Pancreas (tissue), 10 donors: ENCODE data around the gene DDIT4. TPM values are rescaled to one million over a fixed set of nuclear protein-coding genes. Genes with fewer than 3 reads are reported as not detected.

Experiments used
- ATAC-seq, 4 donors: fragments of 200-7000 bp; cut with Tn5 transposase; one replicate each; pipeline versions ENCODE4 v1.8.0 to v1.9.1; 2020; ENCODE audit warnings: mild to moderate bottlenecking in 4 of 4, moderate library complexity in 4 of 4
- DNase-seq, 6 donors: peaks; one replicate each; pipeline ENCODE4 v3.0.0-alpha.2; 2020
- FAIRE-seq: peaks from 2 replicates; lab custom pipeline; 2012; peaks lifted over from hg19 to GRCh38; lab: Jason Lieb, UNC
- H3K27ac ChIP-seq, 4 donors: fragments of 200-600 bp; sonication (generic); 1 replicate in 3 of 4; 2 replicates in 1 of 4; pipeline versions ENCODE4 v1.5.0 to v1.8.0; 2020
- H3K27me3 ChIP-seq, 4 donors: fragments of 200-600 bp; one replicate each; pipeline ENCODE4 v1.8.0; 2021
- H3K36me3 ChIP-seq, 3 donors: fragments of 200-600 bp; sonication (generic) in 1 of 3; one replicate each; pipeline versions ENCODE4 v1.5.0 to v1.8.0; 2020 to 2021
- H3K4me1 ChIP-seq, 3 donors: fragments of 200-600 bp; one replicate each; pipeline ENCODE4 v1.8.0; 2021
- H3K4me3 ChIP-seq, 4 donors: fragments of 200-600 bp; sonication (generic) in 2 of 4; one replicate each; pipeline versions ENCODE4 v1.5.0 to v1.8.0; 2020 to 2021
- H3K9me3 ChIP-seq, 4 donors: fragments of 200-600 bp; one replicate each; pipeline ENCODE4 v1.8.0; 2021
- CTCF ChIP-seq, 4 donors: fragments of 200-600 bp; sonication (generic) in 3 of 4; IDR thresholded peaks; one replicate each; pipeline versions ENCODE4 v1.5.0 to v1.8.0; 2021; ENCODE audit warnings: antibody characterized with exemption in 4 of 4
- WGBS, 2 donors: extraction: QIAGEN DNeasy Blood & Tissue Kit; methylation state at CpG; one replicate each; pipeline ENCODE4 v1.1.7; 2013; 5-methylcytosine and 5-hydroxymethylcytosine counted together
- intact Hi-C, 3 donors: fragments of 100-400 bp; cut with DNase I; formaldehyde crosslinking; loops; one replicate each; pipeline versions ENCODE4 v1.11.1 to v1.14.2; 2022
- polyA plus RNA-seq, 2 donors: library from polyadenylated mRNA; stranded (reverse); fragments of 200-250 nt; gene quantifications; one replicate each; pipeline ENCODE4 v1.2.3, GENCODE V29; 2013
- total RNA-seq, 6 donors: library from RNA; stranded (reverse); fragmentation: NEBNext Ultra II Directional in 4 of 6; extraction: Animal tissue kit (Norgen Biotek cat#: 25700) in 4 of 6; gene quantifications; one replicate each; pipeline versions ENCODE4 v1.2.1 to v1.2.4, GENCODE V29; 2021 to 2023
- donor health status: healthy with polysubstance abuse.
- donor health status: DM: no; HTN: no; CAD: no; lungs with moderate emphysema.
- donor health status: DM: no; HTN: no; CAD: no.
- donor health status: control.
- donor health status: control.
- donor health status: Bipolar disorder and iron deficiency.
- donor health status: DM: yes; HTN: yes; CAD: no.
- donor health status: DM: no; HTN: no; CAD: no.
- donor health status: DM: no; HTN: no; CAD: no.
- donor health status: DM: yes; HTN: yes; CAD: no.

The DDIT4 gene
- total and polyA plus RNA-seq, 8 donors, result 61.6 to 1,144 (median 215) TPM

- intact Hi-C loops, result loop anchor here in 1 of 3 donors (10.0 kb wide), 1 partner anchor 98 kb away; no protein-coding TSS in a partner anchor
- no peak for TF ChIP-seq CTCF (IDR thresholded peaks at IDR 0.05)
- Histone ChIP-seq H3K4me1 (peaks cover 32 to 47% (median 46%) of the 10 kb centered on the region in 3 donors), H3K4me3 (no peak overlapping the region), H3K27ac (no peak overlapping the region), H3K36me3 (no peaks in the 10 kb centered on the region), H3K9me3 (no peaks in the 10 kb centered on the region), H3K27me3 (no peaks in the 10 kb centered on the region)
- FAIRE-seq, result no peak
- WGBS, 2 donors, result 93 to 97% methylated on average over 9 to 10 of the region's 10 CpGs
- ATAC-seq, result no peak
- no peak for DNase-seq
These were observed 49.5 kb downstream of the DDIT4 start for GRCh38 chr10:72323108-72323749.

GRCh38 chr10:72323771-72324191, 50.1 kb downstream of the DDIT4 start:
- ATAC-seq, result no peak
- intact Hi-C loops, result loop anchor here in 1 of 3 donors (10.0 kb wide), 1 partner anchor 99 kb away; no protein-coding TSS in a partner anchor

More at GRCh38 chr10:72323771-72324191, 50.1 kb downstream of the DDIT4 start:
- Histone ChIP-seq H3K36me3 (no peaks in the 10 kb centered on the region), H3K4me3 (no peak overlapping the region), H3K9me3 (no peaks in the 10 kb centered on the region), H3K27me3 (no peaks in the 10 kb centered on the region), H3K27ac (no peak overlapping the region), H3K4me1 (peaks cover 37 to 51% (median 51%) of the 10 kb centered on the region in 3 donors)
- FAIRE-seq (no peak), DNase-seq (peak in 1 of 6 donors; percentile 73)
- 54 to 63% methylated on average over 12 of the region's 12 CpGs for WGBS, 2 donors
- no peak for TF ChIP-seq CTCF (IDR thresholded peaks at IDR 0.05)

Other genes with a start within 250 kb of the DDIT4 start
- 1 to 10 TPM in 4 of 6 donors, under 1 TPM in 2; 0.59 to 2.1 (median 1.2) TPM for gene SPOCK2, start 185.4 kb upstream of the DDIT4 start, total RNA-seq
- gene SPOCK2, start 185.4 kb upstream of the DDIT4 start, polyA plus RNA-seq, result 1 to 10 TPM; 1.8 to 2.0 TPM
- gene ANAPC16, start 57.9 kb upstream of the DDIT4 start, total RNA-seq, result 10 to 100 TPM; 52.4 to 92.6 (median 68.0) TPM
- gene ANAPC16, start 57.9 kb upstream of the DDIT4 start, polyA plus RNA-seq, result 100 to 1,000 TPM in 1 of 2 donors, 10 to 100 TPM in 1; 92.0 to 153 TPM
- gene ASCC1, start 57.6 kb upstream of the DDIT4 start, total RNA-seq, result 10 to 100 TPM; 11.7 to 26.0 (median 16.9) TPM
- 10 to 100 TPM in 1 of 2 donors, 1 to 10 TPM in 1; 5.4 to 10.5 TPM for gene ASCC1, start 57.6 kb upstream of the DDIT4 start, polyA plus RNA-seq
- 10 to 100 TPM; 14.6 to 19.7 (median 17.7) TPM for gene DNAJB12, start 81.0 kb downstream of the DDIT4 start, total RNA-seq
- 10 to 100 TPM; 19.3 to 22.0 TPM for gene DNAJB12, start 81.0 kb downstream of the DDIT4 start, polyA plus RNA-seq